Cardiac muscle cell (in vitro differentiated cells and primary cell): Measurements from ENCODE around the gene TMEM273. TPM values are rescaled to one million over a fixed set of nuclear protein-coding genes. Genes with fewer than 3 reads are reported as not detected.

Experiments
- DNase-seq, 2 donors: peaks; one replicate each; pipeline versions ENCODE4 v3.0.0 to v3.0.0-alpha.2; 2010 to 2017; ENCODE audit warnings: low read depth in 1 of 2, low spot score in 1 of 2
- H3K27ac ChIP-seq: fragments of 200-600 bp; sonication (generic); 2 replicates; pipeline ENCODE4 v1.5.1; 2016
- H3K27me3 ChIP-seq: fragments of 200-600 bp; sonication (generic); 2 replicates; pipeline ENCODE4 v1.6.0; 2016; ENCODE audit warnings: control low read depth
- H3K36me3 ChIP-seq: fragments of 200-600 bp; sonication (generic); 2 replicates; pipeline ENCODE4 v1.5.1; 2016; ENCODE audit warnings: control low read depth
- H3K4me1 ChIP-seq: fragments of 200-600 bp; sonication (generic); 2 replicates; pipeline ENCODE4 v1.8.1; 2017; ENCODE audit warnings: low read depth, mild to moderate bottlenecking, mixed run types
- H3K4me3 ChIP-seq: fragments of 200-600 bp; sonication (generic); 2 replicates; pipeline ENCODE4 v1.5.1; 2016; ENCODE audit warnings: mild to moderate bottlenecking
- H3K9me3 ChIP-seq: fragments of 200-600 bp; sonication (generic); 2 replicates; pipeline ENCODE4 v1.5.1; 2017; ENCODE audit warnings: low read depth, mild to moderate bottlenecking, control low read depth
- polyA plus RNA-seq: library from polyadenylated mRNA; unstranded; fragments of >200 nt; fragmentation: Nextera tagmentation; extraction: Ambion mirVana; gene quantifications from 2 replicates; pipeline ENCODE4 v1.2.1, GENCODE V29; 2016
- total RNA-seq: library from RNA; depleted of rRNA; stranded (reverse); fragments of >200 nt; gene quantifications from 2 replicates; pipeline ENCODE4 v1.2.3, GENCODE V29; 2016
- TF ChIP-seq, protein P1 (sequence below): IDR thresholded peaks from 2 replicates; pipeline ENCODE4 v1.5.1; 2012; ENCODE audit warnings: low read depth, mild to moderate bottlenecking, low read length

TMEM273 gene
- total and polyA plus RNA-seq, 2 experiments from 2014 or later, result not detected

DNA sequence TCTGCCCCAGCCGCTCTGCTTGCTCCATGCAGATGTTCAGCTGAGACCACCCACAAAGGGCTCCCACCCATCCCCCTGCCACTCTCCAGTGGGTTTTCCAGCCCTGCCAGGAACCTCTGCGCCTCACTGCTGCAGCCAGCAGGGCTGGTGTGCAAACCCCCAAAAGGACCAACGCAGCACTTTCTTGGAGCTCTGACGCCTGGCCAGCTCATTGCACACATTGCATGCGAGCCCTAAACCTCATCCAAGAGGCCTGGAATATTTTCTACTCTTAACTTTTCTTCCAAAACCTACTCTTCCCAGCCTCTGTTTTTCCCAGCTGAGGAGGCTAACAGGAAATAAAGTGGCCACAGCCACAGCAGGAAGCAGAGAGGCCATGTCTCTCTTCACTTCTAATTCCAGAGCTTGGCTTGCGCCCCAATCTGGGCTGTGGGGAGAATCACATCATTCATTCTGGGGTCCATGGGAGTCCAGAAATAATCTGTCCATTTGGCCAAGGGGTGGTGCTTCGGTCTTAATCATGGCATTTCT, 49.8 kb downstream of the TMEM273 start:
- no peaks in the 10 kb centered on the region for H3K36me3 ChIP-seq
- no peak overlapping the region for H3K27ac ChIP-seq
- no peaks in the 10 kb centered on the region for H3K27me3 ChIP-seq
- no peak overlapping the region for H3K4me3 ChIP-seq
- no peaks in the 10 kb centered on the region for H3K4me1 ChIP-seq
- TF ChIP-seq, protein P1, sequence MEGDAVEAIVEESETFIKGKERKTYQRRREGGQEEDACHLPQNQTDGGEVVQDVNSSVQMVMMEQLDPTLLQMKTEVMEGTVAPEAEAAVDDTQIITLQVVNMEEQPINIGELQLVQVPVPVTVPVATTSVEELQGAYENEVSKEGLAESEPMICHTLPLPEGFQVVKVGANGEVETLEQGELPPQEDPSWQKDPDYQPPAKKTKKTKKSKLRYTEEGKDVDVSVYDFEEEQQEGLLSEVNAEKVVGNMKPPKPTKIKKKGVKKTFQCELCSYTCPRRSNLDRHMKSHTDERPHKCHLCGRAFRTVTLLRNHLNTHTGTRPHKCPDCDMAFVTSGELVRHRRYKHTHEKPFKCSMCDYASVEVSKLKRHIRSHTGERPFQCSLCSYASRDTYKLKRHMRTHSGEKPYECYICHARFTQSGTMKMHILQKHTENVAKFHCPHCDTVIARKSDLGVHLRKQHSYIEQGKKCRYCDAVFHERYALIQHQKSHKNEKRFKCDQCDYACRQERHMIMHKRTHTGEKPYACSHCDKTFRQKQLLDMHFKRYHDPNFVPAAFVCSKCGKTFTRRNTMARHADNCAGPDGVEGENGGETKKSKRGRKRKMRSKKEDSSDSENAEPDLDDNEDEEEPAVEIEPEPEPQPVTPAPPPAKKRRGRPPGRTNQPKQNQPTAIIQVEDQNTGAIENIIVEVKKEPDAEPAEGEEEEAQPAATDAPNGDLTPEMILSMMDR, result no peak
- peak in 1 of 2 donors; percentile 23 for DNase-seq
- H3K9me3 ChIP-seq, result no peaks in the 10 kb centered on the region

DNA sequence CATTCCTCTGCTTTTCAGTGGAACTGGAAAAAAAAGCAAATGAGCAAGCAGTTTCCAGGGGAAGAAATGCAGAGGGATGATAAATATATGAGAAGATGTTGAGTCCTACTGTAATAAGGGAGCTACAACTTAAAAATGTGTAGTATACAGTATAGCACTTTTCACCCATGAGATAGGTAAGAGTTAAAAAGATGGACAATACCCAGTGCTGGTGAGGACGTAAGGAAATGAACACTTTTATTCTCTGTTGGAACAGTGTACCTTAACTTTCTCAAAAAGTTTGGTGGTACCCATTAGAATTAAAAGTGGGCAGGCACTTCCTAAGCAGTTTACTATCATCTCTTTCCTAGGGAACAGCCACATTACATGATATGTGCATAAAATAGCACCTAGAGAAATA, 51.7 kb downstream of the TMEM273 start:
- H3K27me3 ChIP-seq, result no peaks in the 10 kb centered on the region
- no peaks in the 10 kb centered on the region for H3K36me3 ChIP-seq
- no peak overlapping the region for H3K4me3 ChIP-seq
- H3K27ac ChIP-seq, result no peak overlapping the region
- H3K4me1 ChIP-seq, result no peaks in the 10 kb centered on the region
- TF ChIP-seq, protein P1, result no peak
- H3K9me3 ChIP-seq, result no peaks in the 10 kb centered on the region
- no peak for DNase-seq

DNA sequence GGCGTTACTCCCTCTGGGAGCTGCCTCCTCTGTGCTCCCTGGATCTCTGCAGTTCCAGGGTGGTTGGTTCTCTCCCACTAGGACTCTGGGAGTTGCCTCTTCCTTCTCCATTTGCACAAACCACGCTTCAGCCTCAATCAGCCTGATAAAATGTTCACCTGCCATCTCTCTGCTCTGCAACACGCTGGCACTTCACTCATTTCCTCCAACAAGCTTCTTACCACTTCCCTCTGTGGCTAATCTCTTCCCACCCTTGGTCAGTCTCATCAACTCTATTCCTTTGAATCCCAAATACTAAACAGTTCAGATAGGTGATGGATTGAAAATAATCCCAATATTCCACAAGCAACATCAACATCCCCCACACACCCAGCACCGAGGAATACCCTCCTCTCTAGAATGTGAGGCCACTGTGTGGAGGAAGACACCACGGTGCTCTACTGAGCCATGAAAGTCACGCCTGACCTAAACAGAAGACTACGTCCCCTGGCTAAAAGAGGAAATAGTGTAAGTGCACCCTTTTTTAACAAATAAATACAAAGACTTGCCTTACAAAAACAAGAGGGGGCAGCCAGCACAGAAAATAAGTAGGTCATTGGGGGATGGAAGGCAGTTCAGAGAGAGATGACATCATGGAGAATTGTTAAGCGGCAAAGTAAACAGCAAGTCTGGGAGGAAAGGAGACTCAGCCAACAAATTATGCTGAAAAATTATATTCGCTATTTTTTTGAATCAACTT, 52.4 kb downstream of the TMEM273 start:
- H3K4me1 ChIP-seq, result no peaks in the 10 kb centered on the region
- no peak overlapping the region for H3K27ac ChIP-seq
- DNase-seq, result no peak
- no peaks in the 10 kb centered on the region for H3K9me3 ChIP-seq
- TF ChIP-seq, protein P1, result no peak
- no peak overlapping the region for H3K4me3 ChIP-seq
- H3K36me3 ChIP-seq, result no peaks in the 10 kb centered on the region
- no peaks in the 10 kb centered on the region for H3K27me3 ChIP-seq

DNA sequence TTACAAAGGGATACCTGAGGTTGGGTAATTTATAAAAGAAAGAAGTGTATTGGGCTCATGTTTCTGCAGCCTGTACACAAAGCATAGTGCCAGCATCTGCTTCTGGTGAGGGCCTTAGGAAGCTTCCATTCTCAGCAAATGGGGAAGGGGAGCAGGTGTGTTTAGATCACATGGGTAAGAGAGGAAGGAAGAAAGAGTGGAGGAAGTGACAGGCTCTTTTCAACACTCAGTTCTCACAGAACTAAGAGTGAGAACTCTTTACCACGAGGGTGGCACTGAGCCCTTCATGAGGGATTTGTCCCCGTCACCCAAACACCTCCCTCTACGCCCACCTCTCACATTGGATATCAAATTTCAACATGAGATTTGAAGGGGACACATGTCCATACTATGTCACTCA, 53.9 kb downstream of the TMEM273 start:
- no peaks in the 10 kb centered on the region for H3K4me1 ChIP-seq
- no peaks in the 10 kb centered on the region for H3K36me3 ChIP-seq
- no peaks in the 10 kb centered on the region for H3K27me3 ChIP-seq
- TF ChIP-seq, protein P1, result no peak
- no peak overlapping the region for H3K27ac ChIP-seq
- no peak overlapping the region for H3K4me3 ChIP-seq
- DNase-seq, result no peak
- H3K9me3 ChIP-seq, result no peaks in the 10 kb centered on the region

DNA sequence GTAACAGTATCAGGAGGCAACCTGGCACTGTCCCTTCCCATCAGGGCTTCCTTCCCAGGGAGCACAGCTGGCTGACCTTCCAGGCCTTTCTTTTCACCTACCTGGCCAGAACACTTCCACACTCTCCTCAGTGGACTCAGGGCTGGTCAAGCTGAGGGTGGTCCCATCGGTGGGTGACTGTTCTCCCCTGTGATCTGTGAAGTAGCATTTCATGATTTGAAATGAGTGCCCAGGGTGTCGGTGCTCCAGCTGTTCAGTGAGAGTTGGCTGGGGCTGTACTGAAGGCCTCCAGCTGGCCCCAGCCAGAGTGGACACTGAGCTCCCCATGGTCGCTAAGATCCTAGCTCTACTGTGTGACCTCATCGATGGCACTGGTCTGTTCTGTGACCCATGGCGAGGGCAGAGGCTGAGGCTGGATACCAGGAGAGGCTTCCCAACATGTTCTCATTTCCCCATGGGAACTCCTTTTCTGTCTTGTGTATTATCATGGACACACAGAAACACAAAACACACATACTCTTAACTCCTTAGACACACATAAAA, 54.4 kb downstream of the TMEM273 start, which contains the start of gene FAM170B:
Gene FAM170B, minus strand, starts transcription at position 316 of the 543 bp plus-strand sequence. Its CDS starts 103 bp downstream, at position 213.
- H3K4me3 ChIP-seq, result no peak within 1 kb of the TSS
- H3K27me3 ChIP-seq, result no peaks in the 10 kb centered on the region
- H3K4me1 ChIP-seq, result peaks cover 3% of the 10 kb centered on the region
- TF ChIP-seq, protein P1, result no peak
- no peak for DNase-seq
- H3K9me3 ChIP-seq, result no peaks in the 10 kb centered on the region
- H3K36me3 ChIP-seq, result no peaks in the 10 kb centered on the region
- H3K27ac ChIP-seq, result no peak within 1 kb of the TSS
